Activated CD4-positive, alpha-beta T cell treated with anti-CD3 and anti-CD28 coated beads for 24 hours (primary cell): ENCODE results near the gene PARG.
"Not testable (repeated sequence)": the region's sequence is repeated elsewhere in the genome, so short reads cannot be mapped to it uniquely, and the experiment has no call there.

ENCODE experiments used
- DNase-seq, 2 donors: peaks; one replicate each; pipeline ENCODE4 v3.0.0-alpha.2; 2020; ENCODE audit warnings: low read depth in 2 of 2

The PARG gene

GRCh38 chr10:49941447-49942338, at the start of gene PARG, which contains the start of gene TIMM23B:
Gene PARG, minus strand, starts transcription at chr10:49942027. Its CDS starts 302 bp downstream, at chr10:49941725.
Gene TIMM23B, plus strand, starts transcription at chr10:49942053. Its CDS starts 142 bp downstream, at chr10:49942195.
- peak; percentile 53 to 56 for DNase-seq

DNA sequence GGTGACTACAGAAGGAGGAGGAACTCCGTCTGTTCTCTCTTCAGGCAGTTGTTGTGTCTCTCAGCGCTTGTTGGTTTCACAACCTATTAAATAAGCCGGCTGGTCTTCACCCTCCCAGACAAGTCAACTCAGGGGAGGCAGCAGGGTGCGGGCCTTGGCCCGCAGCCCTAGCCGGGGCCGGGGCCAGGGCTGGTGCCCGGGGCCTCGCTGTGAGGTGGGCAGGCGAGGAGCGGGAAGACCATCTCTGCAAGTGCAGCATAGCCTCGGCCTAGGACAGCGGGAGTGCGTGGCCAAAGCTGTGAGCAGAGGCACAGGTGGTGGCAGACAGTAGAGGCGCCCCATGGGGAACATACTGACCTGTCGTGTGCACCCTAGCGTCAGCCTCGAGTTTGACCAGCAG, 46.5 kb upstream of the PARG start, which contains the start of gene AGAP6:
TSS of gene AGAP6 (plus strand) at position 31 of the 400 bp plus-strand sequence. CDS start at position 341, 310 bp downstream.
- not testable (repeated sequence) for DNase-seq

- not testable (repeated sequence) for DNase-seq
Measured at GRCh38 chr10:49987207-49987606, 45.4 kb upstream of the PARG start.

DNA sequence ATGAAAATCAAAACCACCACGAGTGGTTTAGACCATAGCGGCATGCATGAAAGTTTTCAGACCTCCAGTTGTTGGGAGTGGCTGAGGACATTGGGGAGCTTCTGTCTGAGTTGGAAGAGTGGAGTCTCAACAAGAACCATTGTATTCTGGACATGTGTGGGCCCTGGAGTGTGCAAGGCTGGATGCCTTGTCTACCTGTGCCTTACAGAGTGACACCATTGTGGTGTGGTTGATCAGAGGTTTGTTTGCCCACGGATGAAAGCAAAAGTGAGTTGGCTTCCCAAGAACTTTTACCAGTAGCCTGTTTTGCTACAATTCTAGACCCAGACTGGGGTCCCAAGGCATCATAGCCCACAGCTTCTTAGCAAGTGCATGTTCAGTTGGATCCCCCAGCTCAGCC, 35.9 kb upstream of the PARG start:
- DNase-seq: not testable (repeated sequence)

DNA sequence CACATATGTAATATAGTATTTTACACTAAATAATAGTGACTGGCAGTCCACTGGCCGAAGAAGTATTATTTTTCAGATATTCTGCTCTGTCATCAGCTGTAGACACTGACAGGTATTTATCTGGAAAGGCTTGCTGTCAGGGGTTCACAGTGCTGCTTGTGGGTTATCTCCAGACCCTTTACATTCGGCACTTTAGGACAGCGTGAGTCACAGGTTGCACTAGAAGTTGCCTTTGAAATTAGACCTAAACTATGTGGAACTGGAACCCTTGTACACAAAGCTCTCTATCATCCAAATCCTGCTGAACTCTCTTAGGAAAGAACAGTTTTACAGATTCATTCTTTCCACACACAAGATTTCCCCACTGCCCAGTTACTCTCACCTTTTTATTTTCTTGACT, 30.3 kb upstream of the PARG start:
- not testable (repeated sequence) for DNase-seq

DNA sequence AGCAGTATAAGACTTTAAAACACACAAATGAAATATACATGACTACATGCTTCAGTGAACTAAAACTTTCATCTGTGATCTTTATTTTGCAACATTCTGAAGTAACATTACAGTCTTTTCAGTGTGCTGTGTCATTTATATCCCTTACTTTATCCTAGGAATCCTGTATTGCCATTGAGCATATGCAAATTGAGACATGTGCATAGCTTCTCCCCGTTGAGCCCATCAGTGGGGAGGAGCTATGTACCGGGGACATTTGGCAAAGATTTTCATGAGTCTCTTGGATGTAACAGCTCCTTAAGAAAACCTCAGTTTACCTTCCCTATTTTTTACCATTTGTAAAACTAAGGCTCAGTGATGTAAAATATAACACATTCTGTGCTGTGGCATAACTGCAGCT, 29.6 kb upstream of the PARG start:
- DNase-seq: not testable (repeated sequence)

GRCh38 chr10:49970331-49970857, 28.6 kb upstream of the PARG start:
- not testable (repeated sequence) for DNase-seq

DNA sequence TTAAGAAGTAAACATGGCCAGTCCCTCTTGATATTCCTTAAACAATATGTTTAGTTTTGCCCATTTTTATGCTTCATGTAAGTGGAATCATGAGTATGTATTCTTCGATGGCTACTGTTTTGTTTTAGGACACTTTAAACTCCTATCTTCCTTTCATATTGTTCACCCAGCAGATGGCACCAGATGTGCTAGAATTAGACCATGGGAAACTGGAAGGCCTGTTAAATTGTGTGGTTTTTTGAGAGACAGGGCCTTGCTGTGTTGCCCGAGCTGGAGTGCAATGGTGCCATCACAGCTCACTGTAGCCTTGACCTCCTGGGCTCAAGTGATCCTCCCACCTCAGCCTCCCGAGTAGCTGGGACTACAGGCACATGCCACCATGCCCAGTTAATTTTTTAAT, 11.3 kb upstream of the PARG start:
- DNase-seq: not testable (repeated sequence)

DNA sequence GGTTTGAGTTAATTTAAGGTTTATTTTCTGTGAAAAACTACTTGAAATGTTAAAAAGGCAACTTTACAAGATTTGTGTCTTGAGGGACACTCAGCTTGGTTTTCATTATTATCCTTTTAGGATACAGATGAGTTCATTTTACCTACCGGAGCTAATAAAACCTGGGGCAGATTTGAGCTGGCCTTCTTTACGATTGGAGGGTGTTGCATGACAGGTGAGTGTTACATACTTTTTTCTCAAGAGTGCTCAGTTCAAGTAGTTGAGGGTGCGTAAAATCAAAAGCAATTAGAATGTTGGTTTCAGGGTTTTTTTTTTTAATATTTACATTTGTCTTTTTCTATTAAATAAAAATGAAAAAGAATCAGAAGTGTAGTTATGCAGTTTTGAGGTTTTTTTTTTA, 10.2 kb upstream of the PARG start:
- not testable (repeated sequence) for DNase-seq

GRCh38 chr10:49948737-49949136, 6.9 kb upstream of the PARG start:
- DNase-seq: not testable (repeated sequence)

GRCh38 chr10:49948142-49948541, 6.3 kb upstream of the PARG start:
- not testable (repeated sequence) for DNase-seq

GRCh38 chr10:49943607-49944006, 1.8 kb upstream of the PARG start:
- DNase-seq: not testable (repeated sequence)

DNA sequence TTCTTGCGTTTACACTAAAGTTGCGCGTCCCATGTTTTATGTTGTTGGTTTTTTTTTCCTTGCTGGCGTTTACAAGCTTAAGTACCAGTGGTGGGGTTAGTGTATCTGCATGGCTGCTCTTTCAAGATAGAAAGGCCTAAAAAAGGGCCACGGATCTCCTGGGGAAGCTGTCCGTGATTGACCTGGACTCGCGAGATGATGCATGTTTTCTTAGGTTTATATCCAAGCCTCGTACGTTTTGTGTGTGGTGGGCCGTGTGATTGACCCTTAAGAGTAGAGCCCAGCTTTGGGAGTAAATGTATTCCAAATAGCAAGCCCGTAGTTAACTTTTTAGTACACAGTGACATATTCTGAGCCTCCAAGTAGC, 495 bp upstream of the PARG start:
- not testable (repeated sequence) for DNase-seq

DNA sequence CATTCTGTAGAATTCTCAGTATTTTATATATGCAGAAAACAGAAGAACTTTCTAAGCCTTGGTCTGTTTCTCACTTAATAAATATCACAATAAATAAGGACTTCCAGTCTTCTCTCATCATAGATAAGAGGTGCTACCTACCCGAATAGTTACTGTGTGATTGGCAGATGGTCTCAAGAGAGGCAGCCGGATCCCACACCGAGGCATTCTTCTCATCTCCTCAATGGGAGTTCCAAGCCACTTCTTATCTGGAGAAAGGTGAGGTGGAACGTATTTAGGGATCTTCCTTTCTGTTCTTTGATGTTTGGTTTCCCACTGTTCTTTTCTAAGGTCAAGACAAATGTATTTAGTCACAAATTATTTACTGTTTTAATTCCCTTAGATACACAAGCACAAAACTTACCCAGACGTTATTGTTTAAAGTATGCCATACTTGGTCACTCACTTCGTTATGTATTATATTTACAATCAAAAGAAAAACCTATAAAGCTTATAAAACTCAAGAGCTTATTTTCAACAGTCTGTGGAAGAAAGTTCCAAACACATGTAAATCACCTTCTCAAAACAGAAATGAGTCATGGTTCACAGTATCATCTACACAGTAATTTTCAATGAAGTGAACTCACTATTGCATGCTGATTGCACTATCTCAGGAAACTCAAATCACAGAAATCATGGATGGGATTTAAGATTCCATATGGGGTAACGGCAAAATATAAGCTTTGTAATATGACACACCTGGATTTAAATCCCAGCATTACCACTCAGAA, 9.7 kb downstream of the PARG start:
- DNase-seq: not testable (repeated sequence)

DNA sequence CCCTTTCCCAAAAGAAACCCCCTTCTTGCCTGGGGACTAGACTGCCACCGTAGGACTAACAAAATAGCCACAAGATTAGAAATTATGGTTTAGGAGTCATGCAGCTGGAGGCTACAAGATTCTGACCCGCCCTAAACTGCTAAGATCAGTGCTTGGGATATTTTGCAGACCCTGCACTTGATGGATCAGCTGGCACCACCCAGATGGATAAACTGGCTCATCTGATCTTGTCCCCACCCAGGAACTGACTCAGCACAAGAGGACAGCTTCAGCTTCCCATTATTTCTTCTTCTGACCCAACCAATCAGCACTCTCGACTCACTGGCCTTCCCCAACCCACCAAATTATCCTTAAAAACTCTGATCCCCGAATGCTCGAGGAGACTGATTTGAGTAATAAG, 10.6 kb downstream of the PARG start:
- not testable (repeated sequence) for DNase-seq

GRCh38 chr10:49923572-49923971, 18.3 kb downstream of the PARG start:
- DNase-seq: not testable (repeated sequence)

DNA sequence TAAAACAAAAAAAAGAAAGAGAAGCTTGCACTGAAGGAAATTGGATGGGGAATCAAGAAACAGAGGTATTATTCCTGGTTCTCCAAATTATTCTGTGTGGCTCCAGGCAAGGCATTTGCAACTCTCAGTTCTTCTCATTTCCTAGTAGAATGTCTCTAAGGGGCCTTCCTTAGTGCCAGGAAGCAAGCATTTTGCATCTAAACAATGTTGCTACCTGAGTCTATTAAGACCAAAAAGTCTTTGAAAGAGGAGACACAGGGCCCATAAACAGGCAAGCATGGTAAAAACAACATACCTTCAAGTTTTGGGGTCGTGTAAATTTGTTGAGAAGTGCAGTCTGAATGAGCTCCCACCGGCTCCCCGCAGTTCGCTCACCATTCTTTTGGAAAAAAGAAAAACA, 19.8 kb downstream of the PARG start:
- DNase-seq: not testable (repeated sequence)

DNA sequence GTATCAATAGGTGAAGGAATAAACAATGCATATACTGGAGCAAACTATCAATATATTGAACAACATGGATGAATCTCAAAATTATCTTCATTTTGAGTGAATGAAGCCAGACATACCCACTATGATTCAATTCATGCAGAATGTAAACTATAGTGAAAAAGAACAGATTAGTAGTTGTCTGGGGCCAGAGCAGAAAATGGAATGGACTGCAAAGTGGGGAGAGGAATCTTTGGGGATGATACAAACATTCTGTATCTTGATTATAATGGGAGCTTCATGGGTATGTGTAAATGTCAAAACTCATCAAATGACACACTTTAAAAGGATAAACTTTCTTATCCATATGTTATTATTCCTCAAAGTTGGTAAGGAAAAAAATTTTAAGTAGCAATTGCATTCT, 23.9 kb downstream of the PARG start:
- DNase-seq: not testable (repeated sequence)

DNA sequence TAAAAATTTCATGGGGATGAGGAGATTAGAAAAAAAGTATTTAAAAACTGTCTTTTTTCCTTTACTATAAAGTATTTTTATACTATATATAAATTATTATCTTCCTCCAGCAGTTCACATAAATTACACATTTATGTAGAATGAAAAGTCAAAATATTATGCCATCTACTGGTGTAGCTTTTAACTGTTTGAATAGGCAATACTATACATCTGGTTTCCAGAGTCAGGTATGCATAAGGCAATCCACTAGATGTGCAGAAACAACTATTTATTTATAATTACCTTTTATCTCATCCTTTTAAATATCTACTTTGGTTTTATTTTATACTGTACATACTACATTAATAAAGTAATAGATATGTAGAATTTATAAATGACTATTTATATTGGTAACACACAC, 25.4 kb downstream of the PARG start:
- not testable (repeated sequence) for DNase-seq

GRCh38 chr10:49910295-49910694, 31.5 kb downstream of the PARG start:
- not testable (repeated sequence) for DNase-seq

DNA sequence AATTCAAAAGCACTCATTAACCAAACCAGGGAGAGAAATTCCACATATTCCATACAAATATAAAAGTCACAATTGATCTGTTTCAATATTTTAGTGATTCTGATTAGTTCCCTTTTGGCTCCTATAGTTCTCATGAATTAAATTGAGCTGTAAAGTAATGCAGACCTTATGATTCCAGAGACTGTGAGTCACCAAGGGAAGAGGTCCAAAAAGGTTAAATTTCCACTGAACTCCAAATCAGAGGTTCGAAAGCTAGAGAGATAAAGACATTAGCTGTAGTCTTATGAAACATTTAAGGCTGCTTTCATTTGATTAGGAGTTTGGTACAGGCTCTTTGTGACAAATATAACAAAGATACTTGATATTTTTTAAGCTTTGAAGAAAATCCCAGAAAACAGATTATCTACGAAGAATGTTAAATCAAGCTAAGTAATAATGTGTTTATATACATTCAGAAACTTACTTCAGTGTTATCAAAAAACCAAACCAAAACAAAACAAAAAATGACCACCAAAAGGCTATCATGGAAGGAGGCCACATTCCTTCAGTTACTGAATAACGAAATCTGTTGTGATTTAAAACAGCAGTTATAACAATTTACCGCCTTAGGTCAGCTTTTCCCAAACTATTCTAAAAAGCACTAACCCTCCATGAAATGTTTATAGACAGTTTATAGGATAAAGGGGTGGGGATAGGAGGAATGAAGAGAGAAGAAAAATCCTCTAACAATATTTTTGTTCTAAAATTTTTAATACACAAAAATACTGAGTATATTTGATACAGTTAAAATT, 33.3 kb downstream of the PARG start:
- not testable (repeated sequence) for DNase-seq
